HepG2 (cell line): ENCODE data around the gene FILIP1. TPM values are rescaled to one million over a fixed set of nuclear protein-coding genes. Genes with fewer than 3 reads are reported as not detected.

Source experiments
- ATAC-seq: fragments of 200-7000 bp; cut with Tn5 transposase; 3 replicates; pipeline ENCODE4 v1.9.1; 2020; ENCODE audit warnings: mild to moderate bottlenecking, moderate library complexity
- BruUV-seq: library from RNA; stranded (reverse); fragments of 400-500 nt; replicated peaks from 2 replicates; lab custom pipeline; 2021; lab: Mats Ljungman, UMichigan
- CTCF ChIA-PET: fragments of 300-600 bp; formaldehyde crosslinking; extraction: SDS; loops from one replicate; lab custom pipeline; 2021; ENCODE audit warnings: low total read pairs, inconsistent platforms, low intra/inter-chr PET ratio; lab: Yijun Ruan, JAX
- POLR2A ChIA-PET: fragments of 350-600 bp; sonication (Branson Sonifier 250); formaldehyde crosslinking; loops from one replicate; lab custom pipeline; 2020; ENCODE audit warnings: antibody characterized with exemption, inconsistent platforms; lab: Yijun Ruan, JAX
- DNase-seq: peaks from one replicate; pipeline ENCODE4 v3.0.0-alpha.2; 2015; ENCODE audit warnings: low spot score
- FAIRE-seq: peaks from 3 replicates; lab custom pipeline; 2011; peaks lifted over from hg19 to GRCh38; lab: Jason Lieb, UNC
- H2AFZ ChIP-seq: one replicate; pipeline ENCODE4 v1.6.1; 2011; ENCODE audit warnings: low read length, inconsistent platforms
- H3K27ac ChIP-seq: fragments of 300-600 bp; 3 replicates; pipeline ENCODE4 v1.8.0; 2011; ENCODE audit warnings: mixed run types, mild to moderate bottlenecking, mixed read lengths, low read length, inconsistent platforms; ENCODE audit not compliant: insufficient read depth; ENCODE audit errors: extremely low read length
- H3K27me3 ChIP-seq, 2 experiments: fragments of 200-600 bp in 1 of 2; 2 replicates in 1 of 2; 3 replicates in 1 of 2; pipeline versions ENCODE4 v1.6.0 to v1.8.0; 2011; ENCODE audit warnings: low read length in 2 of 2, mild to moderate bottlenecking in 2 of 2, moderate library complexity in 2 of 2, inconsistent platforms in 1 of 2; ENCODE audit not compliant: insufficient read depth in 2 of 2, control insufficient read depth in 1 of 2
- H3K36me3 ChIP-seq, 2 experiments: fragments of 200-600 bp in 1 of 2; replicated peaks in 1 of 2; 2 replicates in 1 of 2; 3 replicates in 1 of 2; pipeline versions ENCODE4 v1.5.1 to v1.8.0; 2011; ENCODE audit warnings: low read length in 2 of 2, inconsistent platforms in 1 of 2; ENCODE audit not compliant: insufficient read depth in 2 of 2, control insufficient read depth in 1 of 2
- H3K4me1 ChIP-seq: 2 replicates; pipeline ENCODE4 v1.5.1; 2012; ENCODE audit warnings: low read length, inconsistent platforms; ENCODE audit not compliant: insufficient read depth
- H3K4me2 ChIP-seq: 2 replicates; pipeline ENCODE4 v1.6.0; 2011; ENCODE audit warnings: low read depth, low read length, inconsistent platforms
- H3K4me3 ChIP-seq, 3 experiments: fragments of 200-600 bp in 1 of 3; sonication (generic), shearing (Covaris generic) in 1 of 3; replicated peaks in 1 of 3; 2 replicates each; pipeline ENCODE4 v1.5.1; 2011 to 2016; ENCODE audit warnings: low read length in 3 of 3, inconsistent platforms in 2 of 3, low read depth in 2 of 3, mild to moderate bottlenecking in 2 of 3, control low read depth in 1 of 3, mixed read lengths in 1 of 3; ENCODE audit not compliant: insufficient read depth in 1 of 3
- H3K79me2 ChIP-seq: one replicate; pipeline ENCODE4 v1.6.1; 2011; ENCODE audit warnings: low read length, inconsistent platforms; ENCODE audit not compliant: insufficient read depth
- H3K9ac ChIP-seq: 2 replicates; pipeline ENCODE4 v1.6.0; 2011; ENCODE audit warnings: mild to moderate bottlenecking, low read depth, low read length, inconsistent platforms; ENCODE audit not compliant: insufficient read depth
- H3K9me3 ChIP-seq: 2 replicates; pipeline ENCODE4 v1.5.1; 2012; ENCODE audit warnings: mild to moderate bottlenecking, low read length
- H4K20me1 ChIP-seq: 2 replicates; pipeline ENCODE4 v1.6.0; 2011; ENCODE audit warnings: inconsistent platforms, mild to moderate bottlenecking, low read length, moderate library complexity; ENCODE audit not compliant: insufficient read depth
- FOXJ3 ChIP-seq: sonication (generic); formaldehyde crosslinking; IDR thresholded peaks from 2 replicates; pipeline ENCODE4 v1.4.0; 2020; ENCODE audit warnings: missing genetic modification reagents, mild to moderate bottlenecking, borderline replicate concordance
- KLF6 ChIP-seq: IDR thresholded peaks from 2 replicates; pipeline ENCODE4 v1.8.0; 2016; ENCODE audit warnings: missing biosample characterization, missing genetic modification reagents
- MAX ChIP-seq: IDR thresholded peaks from 2 replicates; pipeline ENCODE4 v1.6.1; 2012; ENCODE audit warnings: inconsistent platforms
- NFRKB ChIP-seq: fragments of 450-650 bp; IDR thresholded peaks from 2 replicates; pipeline ENCODE4 v1.6.1; 2017
- NPAS2 ChIP-seq: sonication (generic); formaldehyde crosslinking; IDR thresholded peaks from 2 replicates; pipeline ENCODE4 v1.8.0; 2022; ENCODE audit warnings: mild to moderate bottlenecking, missing genetic modification reagents, borderline replicate concordance
- PBX3 ChIP-seq: sonication (generic); formaldehyde crosslinking; IDR thresholded peaks from 2 replicates; pipeline ENCODE4 v1.8.1; 2023; ENCODE audit warnings: missing genetic modification reagents, inconsistent platforms, borderline replicate concordance
- STAT6 ChIP-seq: sonication (generic); formaldehyde crosslinking; IDR thresholded peaks from 2 replicates; pipeline ENCODE4 v1.4.0; 2020; ENCODE audit warnings: missing genetic modification reagents, mild to moderate bottlenecking, borderline replicate concordance
- TBL1XR1 ChIP-seq: fragments of 150-350 bp; IDR thresholded peaks from 2 replicates; pipeline ENCODE4 v1.6.1; 2014; ENCODE audit warnings: borderline replicate concordance, low read length; ENCODE audit not compliant: partially characterized antibody
- TFE3 ChIP-seq: IDR thresholded peaks from 2 replicates; pipeline ENCODE4 v1.6.1; 2016
- ZBTB3 ChIP-seq: sonication (generic); formaldehyde crosslinking; IDR thresholded peaks from 2 replicates; pipeline ENCODE4 v1.4.0; 2020; ENCODE audit warnings: low read depth, mild to moderate bottlenecking, moderate library complexity, missing genetic modification reagents, borderline replicate concordance
- ZFP91 ChIP-seq: sonication (generic); formaldehyde crosslinking; IDR thresholded peaks from 2 replicates; pipeline ENCODE4 v1.9.0; 2022; ENCODE audit warnings: missing genetic modification reagents, mild to moderate bottlenecking, borderline replicate concordance
- ZNF225 ChIP-seq: sonication (generic); formaldehyde crosslinking; IDR thresholded peaks from 2 replicates; pipeline ENCODE4 v1.4.0; 2020; ENCODE audit warnings: mild to moderate bottlenecking, missing genetic modification reagents
- ZNF460 ChIP-seq: sonication (generic); formaldehyde crosslinking; IDR thresholded peaks from 2 replicates; pipeline ENCODE4 v1.5.1; 2020; ENCODE audit warnings: missing genetic modification reagents, mild to moderate bottlenecking, borderline replicate concordance
- WGBS: methylation state at CpG from one replicate; pipeline ENCODE4 v1.1.6; 2017; ENCODE audit warnings: low lambda C conversion rate; 5-methylcytosine and 5-hydroxymethylcytosine counted together
- in situ Hi-C: cut with HindIII; loops from 2 replicates; pipeline ENCODE4 v1.10.0; 2017; ENCODE audit warnings: low pct_unique_long_range_greater_than_20kb; ENCODE audit not compliant: extremely low pct_ligation_motif_present
- intact Hi-C: fragments of 100-400 bp; cut with micrococcal nuclease; formaldehyde crosslinking; loops from one replicate; pipeline ENCODE4 v1.10.0; 2022; ENCODE audit not compliant: unreplicated experiment
- polyA plus RNA-seq, 8 experiments: library from polyadenylated mRNA; depleted of rRNA in 3 of 8; stranded (reverse) in 7 of 8; unstranded in 1 of 8; fragments of >200 nt; fragmentation: Illumina TruSeq in 4 of 8; extraction: Trizol in 4 of 8; gene quantifications; 2 replicates each; pipeline versions ENCODE4 v1.2.1 to v1.2.3, GENCODE V29; 2011 to 2016; ENCODE audit warnings: low read depth in 4 of 8, missing spikeins in 1 of 8, mixed read lengths in 1 of 8; ENCODE audit not compliant: insufficient read depth in 1 of 8
- total RNA-seq, 5 experiments: library from RNA; depleted of rRNA; stranded (reverse); fragments of >200 nt; fragmentation: Illumina TruSeq; extraction: Trizol; gene quantifications; 2 replicates each; pipeline ENCODE4 v1.2.3, GENCODE V29; 2016; ENCODE audit warnings: low read depth in 1 of 5
- TF ChIP-seq, protein P1 (sequence below): sonication (generic); formaldehyde crosslinking; IDR thresholded peaks from 2 replicates; pipeline ENCODE4 v1.8.1; 2023; ENCODE audit warnings: mild to moderate bottlenecking, missing genetic modification reagents

Gene FILIP1
- total and polyA plus RNA-seq, 2 of the 13 experiments (the other 11 are each of a cell fraction or from before 2014, with no cell fraction given), result not detected

DNA sequence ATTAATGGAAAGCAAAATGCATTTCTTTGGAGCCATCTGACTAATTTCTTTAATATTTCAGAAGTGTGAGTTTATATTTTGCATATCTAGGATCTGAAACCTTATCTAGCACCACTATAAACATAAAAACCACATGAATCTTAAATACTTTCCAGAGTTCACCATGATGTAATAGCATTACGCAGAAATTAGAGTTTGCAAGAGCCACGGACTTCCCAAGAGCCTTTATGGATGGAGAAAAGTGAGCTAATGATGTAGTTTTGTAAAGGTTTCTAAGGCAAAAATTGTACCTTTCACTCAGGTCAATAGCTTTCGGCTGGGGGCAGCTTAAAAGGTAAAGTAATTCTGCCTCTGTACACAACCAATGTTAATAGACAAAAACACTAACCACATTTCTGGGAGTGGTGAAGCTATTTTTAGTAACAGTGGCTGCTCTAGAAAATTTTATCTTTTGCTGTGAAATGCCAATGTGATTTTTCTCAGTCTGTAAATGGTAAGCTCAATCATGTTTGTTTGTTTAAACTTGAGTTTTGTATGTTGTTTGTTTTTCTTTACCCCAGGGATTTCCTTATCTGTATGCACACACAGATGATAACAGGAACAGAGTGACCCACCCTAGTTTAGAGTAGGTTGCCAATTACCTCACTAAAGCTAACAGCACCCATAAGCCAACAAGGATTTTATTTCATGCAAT is 80.5 kb downstream of the FILIP1 start:
- Histone ChIP-seq H3K9ac (no peak overlapping the region), H3K4me2 (no peak overlapping the region), H3K27me3 (no peaks in the 10 kb centered on the region; a peak in 1 of 5 replicates), H3K4me1 (no peaks in the 10 kb centered on the region), H3K27ac (no peak overlapping the region), H3K9me3 (no peaks in the 10 kb centered on the region), H3K36me3 (no peaks in the 10 kb centered on the region), H3K79me2 (no peaks in the 10 kb centered on the region), H2AFZ (no peak overlapping the region), H3K4me3 (no peak overlapping the region), H4K20me1 (no peaks in the 10 kb centered on the region)
- CTCF ChIA-PET, result no interaction called here
- no TSS peak for BruUV-seq
- in situ Hi-C loops, result no loop called here
- 8% methylated on average over 3 of the region's 3 CpGs for WGBS
- DNase-seq, result no peak
- FAIRE-seq, result no peak
- POLR2A ChIA-PET, result no interaction called here
- intact Hi-C loops, result no loop called here
- ATAC-seq, result no peak
- TF ChIP-seq STAT6 (CRISPR knock-in tag) (no peak), ZFP91 (no peak), PBX3 (CRISPR knock-in tag) (no peak), ZNF225 (CRISPR knock-in tag) (no peak), MAX (no peak), TFE3 (no peak), ZBTB3 (CRISPR knock-in tag) (no peak), NPAS2 (CRISPR knock-in tag) (no peak), KLF6 (CRISPR knock-in tag) (no peak), NFRKB (no peak), TBL1XR1 (no peak), ZNF460 (CRISPR knock-in tag) (no peak), FOXJ3 (no peak)
- TF ChIP-seq, protein P1, sequence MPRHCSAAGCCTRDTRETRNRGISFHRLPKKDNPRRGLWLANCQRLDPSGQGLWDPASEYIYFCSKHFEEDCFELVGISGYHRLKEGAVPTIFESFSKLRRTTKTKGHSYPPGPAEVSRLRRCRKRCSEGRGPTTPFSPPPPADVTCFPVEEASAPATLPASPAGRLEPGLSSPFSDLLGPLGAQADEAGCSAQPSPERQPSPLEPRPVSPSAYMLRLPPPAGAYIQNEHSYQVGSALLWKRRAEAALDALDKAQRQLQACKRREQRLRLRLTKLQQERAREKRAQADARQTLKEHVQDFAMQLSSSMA (CRISPR knock-in tag), result no peak
